GM15510 (cell line): Measurements from ENCODE around the gene OR56B1.
A peak's percentile ranks its signal among the peaks of the same experiment; 100 is the strongest.

Source experiments
- POLR2A ChIP-seq: IDR thresholded peaks from 3 replicates; pipeline ENCODE4 v1.6.1; 2011; ENCODE audit warnings: borderline replicate concordance; ENCODE audit not compliant: insufficient read length; ENCODE audit errors: extremely low read depth

The OR56B1 gene

GRCh38 chr11:5736396-5736795, at the start of gene OR56B1:
TSS of gene OR56B1 (plus strand) at chr11:5736448. CDS start at chr11:5736517, 69 bp downstream.
- TF ChIP-seq POLR2A, result no peak

GRCh38 chr11:5688482-5688881, 47.8 kb upstream of the OR56B1 start:
- no peak for TF ChIP-seq POLR2A

GRCh38 chr11:5689551-5689983, 46.7 kb upstream of the OR56B1 start, which contains the start of gene TRIM22:
TSS of gene TRIM22 (plus strand) at chr11:5689790. CDS start at chr11:5696233, 6,443 bp downstream.
- peak; percentile 58 for TF ChIP-seq POLR2A

GRCh38 chr11:5690216-5690615, 46.0 kb upstream of the OR56B1 start:
- no peak for TF ChIP-seq POLR2A

- no peak for TF ChIP-seq POLR2A
Observed at GRCh38 chr11:5690736-5691135, 45.5 kb upstream of the OR56B1 start.

GRCh38 chr11:5691964-5692361, 44.3 kb upstream of the OR56B1 start:
- TF ChIP-seq POLR2A, result no peak

- no peak for TF ChIP-seq POLR2A
Observed at GRCh38 chr11:5694642-5695041, 41.6 kb upstream of the OR56B1 start.

GRCh38 chr11:5695580-5695979, 40.7 kb upstream of the OR56B1 start:
- no peak for TF ChIP-seq POLR2A

GRCh38 chr11:5696210-5696609, 40.0 kb upstream of the OR56B1 start:
- TF ChIP-seq POLR2A, result no peak

- TF ChIP-seq POLR2A, result no peak
Observed at GRCh38 chr11:5698281-5698680, 38.0 kb upstream of the OR56B1 start.

GRCh38 chr11:5700421-5701054, 35.7 kb upstream of the OR56B1 start:
- TF ChIP-seq POLR2A, result no peak

- TF ChIP-seq POLR2A, result no peak
Observed at GRCh38 chr11:5701055-5701577, 35.1 kb upstream of the OR56B1 start.

GRCh38 chr11:5703741-5704536, 32.3 kb upstream of the OR56B1 start:
- TF ChIP-seq POLR2A, result no peak

- no peak for TF ChIP-seq POLR2A
Observed at GRCh38 chr11:5705688-5706087, 30.6 kb upstream of the OR56B1 start.

GRCh38 chr11:5712507-5712906, 23.7 kb upstream of the OR56B1 start:
- TF ChIP-seq POLR2A, result no peak
